ENCODE data around the gene GORAB. TPM values are rescaled to one million over a fixed set of nuclear protein-coding genes. Genes with fewer than 3 reads are reported as not detected.
A peak's percentile ranks its signal among the peaks of the same experiment; 100 is the strongest.

Gene GORAB
- total and polyA plus RNA-seq, 2 of the 8 experiments (the other 6 are each of a cell fraction or from before 2014, with no cell fraction given), result 4.0 to 9.6 TPM

DNA sequence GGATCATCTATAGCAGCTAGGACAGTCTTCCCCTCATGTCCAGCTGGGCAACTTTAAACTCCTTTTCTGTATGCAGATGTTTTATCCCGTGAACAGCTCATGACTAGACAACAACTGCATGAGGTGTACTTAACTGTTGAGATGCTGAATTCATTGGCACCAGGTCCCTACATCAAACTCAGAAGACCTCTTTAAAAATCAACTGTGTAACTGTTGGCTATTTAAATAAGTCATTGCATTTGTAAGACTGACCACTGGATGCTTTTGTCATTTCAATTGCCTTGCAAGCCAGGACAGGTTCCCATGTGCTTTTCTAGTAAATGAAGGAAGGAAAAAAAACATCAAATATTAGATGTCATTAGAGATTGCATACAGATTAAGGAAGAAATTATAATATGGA is 28.3 kb upstream of the GORAB start (continued):
- TF ChIP-seq, protein P1, sequence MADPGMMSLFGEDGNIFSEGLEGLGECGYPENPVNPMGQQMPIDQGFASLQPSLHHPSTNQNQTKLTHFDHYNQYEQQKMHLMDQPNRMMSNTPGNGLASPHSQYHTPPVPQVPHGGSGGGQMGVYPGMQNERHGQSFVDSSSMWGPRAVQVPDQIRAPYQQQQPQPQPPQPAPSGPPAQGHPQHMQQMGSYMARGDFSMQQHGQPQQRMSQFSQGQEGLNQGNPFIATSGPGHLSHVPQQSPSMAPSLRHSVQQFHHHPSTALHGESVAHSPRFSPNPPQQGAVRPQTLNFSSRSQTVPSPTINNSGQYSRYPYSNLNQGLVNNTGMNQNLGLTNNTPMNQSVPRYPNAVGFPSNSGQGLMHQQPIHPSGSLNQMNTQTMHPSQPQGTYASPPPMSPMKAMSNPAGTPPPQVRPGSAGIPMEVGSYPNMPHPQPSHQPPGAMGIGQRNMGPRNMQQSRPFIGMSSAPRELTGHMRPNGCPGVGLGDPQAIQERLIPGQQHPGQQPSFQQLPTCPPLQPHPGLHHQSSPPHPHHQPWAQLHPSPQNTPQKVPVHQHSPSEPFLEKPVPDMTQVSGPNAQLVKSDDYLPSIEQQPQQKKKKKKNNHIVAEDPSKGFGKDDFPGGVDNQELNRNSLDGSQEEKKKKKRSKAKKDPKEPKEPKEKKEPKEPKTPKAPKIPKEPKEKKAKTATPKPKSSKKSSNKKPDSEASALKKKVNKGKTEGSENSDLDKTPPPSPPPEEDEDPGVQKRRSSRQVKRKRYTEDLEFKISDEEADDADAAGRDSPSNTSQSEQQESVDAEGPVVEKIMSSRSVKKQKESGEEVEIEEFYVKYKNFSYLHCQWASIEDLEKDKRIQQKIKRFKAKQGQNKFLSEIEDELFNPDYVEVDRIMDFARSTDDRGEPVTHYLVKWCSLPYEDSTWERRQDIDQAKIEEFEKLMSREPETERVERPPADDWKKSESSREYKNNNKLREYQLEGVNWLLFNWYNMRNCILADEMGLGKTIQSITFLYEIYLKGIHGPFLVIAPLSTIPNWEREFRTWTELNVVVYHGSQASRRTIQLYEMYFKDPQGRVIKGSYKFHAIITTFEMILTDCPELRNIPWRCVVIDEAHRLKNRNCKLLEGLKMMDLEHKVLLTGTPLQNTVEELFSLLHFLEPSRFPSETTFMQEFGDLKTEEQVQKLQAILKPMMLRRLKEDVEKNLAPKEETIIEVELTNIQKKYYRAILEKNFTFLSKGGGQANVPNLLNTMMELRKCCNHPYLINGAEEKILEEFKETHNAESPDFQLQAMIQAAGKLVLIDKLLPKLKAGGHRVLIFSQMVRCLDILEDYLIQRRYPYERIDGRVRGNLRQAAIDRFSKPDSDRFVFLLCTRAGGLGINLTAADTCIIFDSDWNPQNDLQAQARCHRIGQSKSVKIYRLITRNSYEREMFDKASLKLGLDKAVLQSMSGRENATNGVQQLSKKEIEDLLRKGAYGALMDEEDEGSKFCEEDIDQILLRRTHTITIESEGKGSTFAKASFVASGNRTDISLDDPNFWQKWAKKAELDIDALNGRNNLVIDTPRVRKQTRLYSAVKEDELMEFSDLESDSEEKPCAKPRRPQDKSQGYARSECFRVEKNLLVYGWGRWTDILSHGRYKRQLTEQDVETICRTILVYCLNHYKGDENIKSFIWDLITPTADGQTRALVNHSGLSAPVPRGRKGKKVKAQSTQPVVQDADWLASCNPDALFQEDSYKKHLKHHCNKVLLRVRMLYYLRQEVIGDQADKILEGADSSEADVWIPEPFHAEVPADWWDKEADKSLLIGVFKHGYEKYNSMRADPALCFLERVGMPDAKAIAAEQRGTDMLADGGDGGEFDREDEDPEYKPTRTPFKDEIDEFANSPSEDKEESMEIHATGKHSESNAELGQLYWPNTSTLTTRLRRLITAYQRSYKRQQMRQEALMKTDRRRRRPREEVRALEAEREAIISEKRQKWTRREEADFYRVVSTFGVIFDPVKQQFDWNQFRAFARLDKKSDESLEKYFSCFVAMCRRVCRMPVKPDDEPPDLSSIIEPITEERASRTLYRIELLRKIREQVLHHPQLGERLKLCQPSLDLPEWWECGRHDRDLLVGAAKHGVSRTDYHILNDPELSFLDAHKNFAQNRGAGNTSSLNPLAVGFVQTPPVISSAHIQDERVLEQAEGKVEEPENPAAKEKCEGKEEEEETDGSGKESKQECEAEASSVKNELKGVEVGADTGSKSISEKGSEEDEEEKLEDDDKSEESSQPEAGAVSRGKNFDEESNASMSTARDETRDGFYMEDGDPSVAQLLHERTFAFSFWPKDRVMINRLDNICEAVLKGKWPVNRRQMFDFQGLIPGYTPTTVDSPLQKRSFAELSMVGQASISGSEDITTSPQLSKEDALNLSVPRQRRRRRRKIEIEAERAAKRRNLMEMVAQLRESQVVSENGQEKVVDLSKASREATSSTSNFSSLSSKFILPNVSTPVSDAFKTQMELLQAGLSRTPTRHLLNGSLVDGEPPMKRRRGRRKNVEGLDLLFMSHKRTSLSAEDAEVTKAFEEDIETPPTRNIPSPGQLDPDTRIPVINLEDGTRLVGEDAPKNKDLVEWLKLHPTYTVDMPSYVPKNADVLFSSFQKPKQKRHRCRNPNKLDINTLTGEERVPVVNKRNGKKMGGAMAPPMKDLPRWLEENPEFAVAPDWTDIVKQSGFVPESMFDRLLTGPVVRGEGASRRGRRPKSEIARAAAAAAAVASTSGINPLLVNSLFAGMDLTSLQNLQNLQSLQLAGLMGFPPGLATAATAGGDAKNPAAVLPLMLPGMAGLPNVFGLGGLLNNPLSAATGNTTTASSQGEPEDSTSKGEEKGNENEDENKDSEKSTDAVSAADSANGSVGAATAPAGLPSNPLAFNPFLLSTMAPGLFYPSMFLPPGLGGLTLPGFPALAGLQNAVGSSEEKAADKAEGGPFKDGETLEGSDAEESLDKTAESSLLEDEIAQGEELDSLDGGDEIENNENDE (IDR thresholded peaks at IDR 0.05; ENCODE audit: insufficient replicate concordance, low read length), result peak; percentile 51
- TF ChIP-seq CEBPB (IDR thresholded peaks at IDR 0.05; ENCODE audit: low read depth, low read length) (no peak), CBX5 (IDR thresholded peaks at IDR 0.05; ENCODE audit: low read depth, low read length) (no peak)

Measured in H1 (cell line).